Loucy (cell line): ENCODE results near the gene MGAM2.

Experiments used
- CTCF ChIP-seq: fragments of 200-600 bp; sonication (generic); conservative IDR thresholded peaks from 2 replicates; pipeline ENCODE4 v1.5.1; 2014; ENCODE audit warnings: mild to moderate bottlenecking, antibody characterized with exemption, low read length
- EZH2phosphoT487 ChIP-seq: fragments of 200-600 bp; IDR thresholded peaks from 2 replicates; pipeline ENCODE4 v1.6.1; 2018; ENCODE audit warnings: antibody characterized with exemption, mild to moderate bottlenecking, moderate library complexity, borderline replicate concordance

- TF ChIP-seq CTCF (no peak; the same call in 1 of the 2 replicates), EZH2phosphoT487 (no peak)
Observed at GRCh38 chr7:142110638-142111037, 880 bp upstream of the MGAM2 start.
